NB4 (cell line): ENCODE measurements around the gene KIF16B.

Experiments
- POLR2A ChIP-seq: IDR thresholded peaks from 2 replicates; pipeline ENCODE4 v1.6.1; 2011; ENCODE audit warnings: mild to moderate bottlenecking; ENCODE audit not compliant: insufficient read length; ENCODE audit errors: extremely low read depth
- TF ChIP-seq, protein P1 (sequence below): IDR thresholded peaks from one replicate; pipeline ENCODE4 v1.5.1; 2012; ENCODE audit warnings: low read depth, low read length

DNA sequence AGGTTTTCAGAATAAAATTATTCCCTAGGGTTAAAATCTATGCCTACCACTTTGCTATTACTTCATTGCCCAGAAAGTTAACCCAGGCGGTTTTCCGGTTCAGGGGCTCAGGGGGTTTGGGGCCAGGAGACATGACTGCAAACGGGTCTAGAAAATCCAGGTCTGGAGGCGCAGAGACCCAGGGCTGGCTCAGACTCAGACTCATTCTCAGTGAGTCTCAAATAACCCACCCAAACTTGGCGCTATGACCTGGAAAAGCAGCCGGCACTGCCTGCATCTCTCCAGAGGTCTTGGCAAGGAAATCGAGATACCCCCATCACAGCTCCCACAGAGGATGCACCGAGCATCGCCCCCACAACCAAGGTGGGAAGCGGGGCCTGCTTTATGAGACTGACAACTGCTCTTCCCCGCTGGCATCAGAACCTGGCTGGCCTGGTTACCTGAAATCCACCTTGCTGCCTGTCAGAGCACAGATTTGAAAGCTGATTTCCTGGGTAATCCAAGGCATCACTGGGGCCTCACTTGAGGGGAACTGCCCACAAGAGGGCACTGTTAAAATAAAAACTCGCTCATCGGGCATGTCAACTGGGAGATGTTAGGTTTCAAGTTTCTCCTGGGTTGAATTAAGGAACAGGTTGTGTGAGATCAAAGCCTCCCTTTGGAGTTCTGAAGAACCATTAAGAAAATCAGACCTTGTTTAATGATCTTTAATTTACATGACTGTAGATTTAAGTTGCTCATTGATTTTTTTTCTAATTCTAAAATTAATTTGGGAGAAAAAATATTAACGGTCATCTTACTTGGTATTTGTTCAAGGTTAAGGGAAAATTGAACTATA lies 55.1 kb downstream of the KIF16B start:
- TF ChIP-seq, protein P1, sequence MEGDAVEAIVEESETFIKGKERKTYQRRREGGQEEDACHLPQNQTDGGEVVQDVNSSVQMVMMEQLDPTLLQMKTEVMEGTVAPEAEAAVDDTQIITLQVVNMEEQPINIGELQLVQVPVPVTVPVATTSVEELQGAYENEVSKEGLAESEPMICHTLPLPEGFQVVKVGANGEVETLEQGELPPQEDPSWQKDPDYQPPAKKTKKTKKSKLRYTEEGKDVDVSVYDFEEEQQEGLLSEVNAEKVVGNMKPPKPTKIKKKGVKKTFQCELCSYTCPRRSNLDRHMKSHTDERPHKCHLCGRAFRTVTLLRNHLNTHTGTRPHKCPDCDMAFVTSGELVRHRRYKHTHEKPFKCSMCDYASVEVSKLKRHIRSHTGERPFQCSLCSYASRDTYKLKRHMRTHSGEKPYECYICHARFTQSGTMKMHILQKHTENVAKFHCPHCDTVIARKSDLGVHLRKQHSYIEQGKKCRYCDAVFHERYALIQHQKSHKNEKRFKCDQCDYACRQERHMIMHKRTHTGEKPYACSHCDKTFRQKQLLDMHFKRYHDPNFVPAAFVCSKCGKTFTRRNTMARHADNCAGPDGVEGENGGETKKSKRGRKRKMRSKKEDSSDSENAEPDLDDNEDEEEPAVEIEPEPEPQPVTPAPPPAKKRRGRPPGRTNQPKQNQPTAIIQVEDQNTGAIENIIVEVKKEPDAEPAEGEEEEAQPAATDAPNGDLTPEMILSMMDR: peak; percentile 57
- no peak for TF ChIP-seq POLR2A
